Tibial nerve (tissue), 4 donors: ENCODE data around the gene TMEM168. TPM values are rescaled to one million over a fixed set of nuclear protein-coding genes. Genes with fewer than 3 reads are reported as not detected.

Experiments used
- DNase-seq, 2 donors: peaks; one replicate each; pipeline ENCODE4 v3.0.0-alpha.2; 2019; ENCODE audit warnings: low spot score in 2 of 2
- H3K27ac ChIP-seq, 4 donors: fragments of 200-600 bp; sonication (generic) in 3 of 4; one replicate each; pipeline ENCODE4 v1.5.1; 2017 to 2019; ENCODE audit warnings: mild to moderate bottlenecking in 1 of 4
- H3K27me3 ChIP-seq, 2 donors: fragments of 200-600 bp; sonication (generic) in 1 of 2; one replicate each; pipeline versions ENCODE4 v1.5.1 to v1.6.0; 2017 to 2019
- H3K36me3 ChIP-seq, 3 donors: fragments of 200-600 bp; sonication (generic); one replicate each; pipeline ENCODE4 v1.5.1; 2018 to 2019
- H3K4me1 ChIP-seq, 4 donors: fragments of 200-600 bp; sonication (generic) in 3 of 4; one replicate each; pipeline ENCODE4 v1.5.1; 2017 to 2019
- H3K4me3 ChIP-seq, 4 donors: fragments of 200-600 bp; sonication (generic) in 3 of 4; one replicate each; pipeline ENCODE4 v1.5.1; 2017 to 2019; ENCODE audit warnings: mild to moderate bottlenecking in 1 of 4, moderate library complexity in 1 of 4
- H3K9me3 ChIP-seq, 4 donors: fragments of 200-600 bp; sonication (generic) in 3 of 4; one replicate each; pipeline ENCODE4 v1.5.1; 2017 to 2019
- EP300 ChIP-seq, 2 donors: sonication (generic); formaldehyde crosslinking; IDR thresholded peaks; one replicate each; pipeline ENCODE4 v1.6.1; 2017; ENCODE audit warnings: antibody characterized with exemption in 2 of 2, mild to moderate bottlenecking in 1 of 2
- POLR2A ChIP-seq, 2 donors: fragments of 450-650 bp; IDR thresholded peaks; one replicate each; pipeline ENCODE4 v1.6.1; 2017; ENCODE audit warnings: antibody characterized with exemption in 2 of 2, mild to moderate bottlenecking in 2 of 2, moderate library complexity in 2 of 2
- WGBS, 2 donors: methylation state at CpG; one replicate each; pipeline ENCODE4 v1.1.5; 2018; 5-methylcytosine and 5-hydroxymethylcytosine counted together
- total RNA-seq, 4 donors: library from RNA; depleted of rRNA; stranded (reverse); fragments of >200 nt; gene quantifications; one replicate each; pipeline ENCODE4 v1.1.0, GENCODE V29; 2016
- TF ChIP-seq, protein P1 (sequence below), 5 experiments: fragments of 200-600 bp in 3 of 5; fragments of 450-650 bp in 2 of 5; sonication (generic) in 3 of 5; IDR thresholded peaks; one replicate each; pipeline ENCODE4 v1.5.1; 2016 to 2019; ENCODE audit warnings: antibody characterized with exemption in 5 of 5, mild to moderate bottlenecking in 3 of 5, moderate library complexity in 2 of 5

TMEM168 gene
- total RNA-seq, 4 donors from 2014 or later, result 15.6 to 30.6 (median 28.4) TPM

DNA sequence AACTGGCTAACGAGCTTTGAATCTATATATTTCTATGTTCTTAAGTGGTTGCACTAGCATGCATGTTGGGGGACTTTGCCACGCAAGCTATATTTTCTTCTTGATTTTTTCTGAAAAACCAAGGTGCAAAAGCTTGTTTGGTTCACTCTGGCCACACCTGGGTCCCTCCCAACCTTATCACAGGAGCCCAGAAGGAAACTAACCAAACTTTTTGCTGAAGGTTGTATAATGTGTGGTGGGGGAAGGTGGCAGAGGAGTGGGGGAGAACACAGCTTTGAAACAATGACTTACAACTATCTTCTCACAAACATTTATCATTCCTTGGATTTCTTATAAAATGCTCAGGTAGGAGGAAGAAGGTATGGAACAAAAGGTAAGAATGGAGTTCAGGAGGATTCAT is 75.3 kb downstream of the TMEM168 start:
- TF ChIP-seq, protein P1, sequence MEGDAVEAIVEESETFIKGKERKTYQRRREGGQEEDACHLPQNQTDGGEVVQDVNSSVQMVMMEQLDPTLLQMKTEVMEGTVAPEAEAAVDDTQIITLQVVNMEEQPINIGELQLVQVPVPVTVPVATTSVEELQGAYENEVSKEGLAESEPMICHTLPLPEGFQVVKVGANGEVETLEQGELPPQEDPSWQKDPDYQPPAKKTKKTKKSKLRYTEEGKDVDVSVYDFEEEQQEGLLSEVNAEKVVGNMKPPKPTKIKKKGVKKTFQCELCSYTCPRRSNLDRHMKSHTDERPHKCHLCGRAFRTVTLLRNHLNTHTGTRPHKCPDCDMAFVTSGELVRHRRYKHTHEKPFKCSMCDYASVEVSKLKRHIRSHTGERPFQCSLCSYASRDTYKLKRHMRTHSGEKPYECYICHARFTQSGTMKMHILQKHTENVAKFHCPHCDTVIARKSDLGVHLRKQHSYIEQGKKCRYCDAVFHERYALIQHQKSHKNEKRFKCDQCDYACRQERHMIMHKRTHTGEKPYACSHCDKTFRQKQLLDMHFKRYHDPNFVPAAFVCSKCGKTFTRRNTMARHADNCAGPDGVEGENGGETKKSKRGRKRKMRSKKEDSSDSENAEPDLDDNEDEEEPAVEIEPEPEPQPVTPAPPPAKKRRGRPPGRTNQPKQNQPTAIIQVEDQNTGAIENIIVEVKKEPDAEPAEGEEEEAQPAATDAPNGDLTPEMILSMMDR (IDR thresholded peaks at IDR 0.05), result no peak
- TF ChIP-seq EP300 (IDR thresholded peaks at IDR 0.05), result no peak
- TF ChIP-seq POLR2A (IDR thresholded peaks at IDR 0.05), result no peak
- no peak for DNase-seq
- Histone ChIP-seq H3K36me3 (no peaks in the 10 kb centered on the region), H3K4me1 (no peaks in the 10 kb centered on the region), H3K27me3 (no peaks in the 10 kb centered on the region), H3K9me3 (peaks cover 0 to 16% (median 0%) of the 10 kb centered on the region in 4 donors), H3K4me3 (no peak overlapping the region), H3K27ac (no peak overlapping the region)
- 93 to 94% methylated on average over 2 of the region's 2 CpGs for WGBS, 2 donors
